Stimulated activated CD4-positive, alpha-beta T cell treated with anti-CD3 and anti-CD28 coated beads, Interleukin-12 subunit alpha, Interleukin-12 subunit beta, amount 100 ng/mL, for 4 hours (primary cell): ENCODE measurements around the gene C22orf15.
"Not testable (repeated sequence)": the region's sequence is repeated elsewhere in the genome, so short reads cannot be mapped to it uniquely, and the experiment has no call there.

Source experiments
- DNase-seq: peaks from one replicate; pipeline ENCODE4 v3.0.0-alpha.2; 2020

C22orf15 gene, protein sequence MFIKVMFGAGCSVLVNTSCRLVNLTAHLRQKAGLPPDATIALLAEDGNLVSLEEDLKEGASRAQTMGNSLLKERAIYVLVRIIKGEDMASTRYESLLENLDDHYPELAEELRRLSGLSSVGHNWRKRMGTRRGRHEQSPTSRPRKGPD

GRCh38 chr22:23762842-23763578 lies at the start of gene C22orf15:
TSS of gene C22orf15 (plus strand) at chr22:23762990. CDS start at chr22:23763307, 317 bp downstream.
- no peak for DNase-seq

GRCh38 chr22:23713696-23714595 lies 48.8 kb upstream of the C22orf15 start:
- no peak for DNase-seq

- no peak for DNase-seq
These were observed 47.9 kb upstream of the C22orf15 start for GRCh38 chr22:23714596-23715578.

DNA sequence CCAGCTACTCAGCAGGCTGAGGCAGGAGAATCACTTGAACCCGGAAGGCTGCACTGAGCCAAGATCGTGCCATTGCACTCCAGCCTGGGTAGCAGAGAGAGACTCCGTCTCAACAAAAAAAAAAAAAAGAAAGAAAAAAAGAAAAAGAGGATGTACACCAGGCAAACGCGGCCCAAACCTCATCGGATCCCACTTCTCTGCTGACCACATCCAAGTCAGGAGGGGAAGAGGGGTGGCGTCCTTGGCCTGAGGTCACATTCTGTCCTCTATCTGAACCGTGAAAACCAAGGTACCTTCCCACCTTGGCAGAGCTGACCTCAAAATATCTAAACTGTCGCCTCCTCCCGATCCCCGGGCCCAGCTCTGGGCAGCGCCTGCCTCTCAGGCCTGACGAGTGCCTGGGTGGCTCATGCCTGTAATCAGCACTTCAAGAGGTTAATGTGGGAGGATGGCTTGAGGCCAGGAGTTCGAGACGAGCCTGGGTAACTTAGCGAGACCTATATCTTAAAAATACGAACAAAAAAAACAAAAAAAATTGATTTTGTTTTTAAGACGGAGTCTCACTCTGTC lies 46.9 kb upstream of the C22orf15 start:
- no peak for DNase-seq

GRCh38 chr22:23716811-23717801 lies 45.7 kb upstream of the C22orf15 start:
- peak; percentile 81 for DNase-seq

GRCh38 chr22:23718371-23719165 lies 44.2 kb upstream of the C22orf15 start:
- no peak for DNase-seq

- no peak for DNase-seq
These were observed 41.9 kb upstream of the C22orf15 start for GRCh38 chr22:23720855-23721254.

DNA sequence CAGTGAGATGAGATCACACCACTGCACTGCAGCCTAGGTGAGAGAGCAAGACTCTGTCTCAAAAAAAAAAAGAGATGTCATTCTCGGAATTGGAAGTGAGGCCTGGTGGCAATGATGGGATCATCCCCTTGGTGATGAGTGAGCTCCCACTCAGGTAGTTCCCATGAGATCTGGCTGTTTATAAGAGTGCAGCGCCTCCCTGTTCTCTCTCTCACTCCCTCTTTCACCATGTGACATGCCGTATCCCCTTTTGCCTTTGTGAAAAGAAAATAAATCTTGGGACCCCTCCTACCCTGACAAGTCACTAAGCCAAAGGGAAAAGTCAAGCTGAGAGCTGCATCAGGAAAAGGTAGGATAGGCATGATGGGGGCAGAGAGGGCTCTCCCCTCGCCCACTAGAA lies 40.6 kb upstream of the C22orf15 start:
- DNase-seq = no peak

- no peak for DNase-seq
These were observed 40.1 kb upstream of the C22orf15 start for GRCh38 chr22:23722724-23723123.

DNA sequence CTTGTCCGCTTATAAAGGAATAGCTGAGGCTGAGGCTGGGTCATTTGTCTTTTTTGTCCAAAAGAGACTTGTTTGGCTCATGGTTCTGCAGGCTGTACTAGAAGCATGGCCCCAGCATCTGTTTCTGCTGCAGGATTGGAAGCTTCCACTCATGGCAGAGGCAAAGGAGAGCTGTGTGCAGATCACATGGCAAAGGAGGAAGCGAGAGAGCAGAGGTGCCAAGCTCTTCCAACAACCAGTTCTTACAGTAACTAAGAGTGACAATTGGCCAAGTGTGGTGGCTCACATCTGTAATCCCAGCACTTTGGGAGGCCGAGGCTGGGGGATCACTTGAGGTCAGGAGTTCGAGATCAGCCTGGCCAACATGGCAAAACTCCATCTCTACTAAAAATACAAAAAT lies 34.7 kb upstream of the C22orf15 start:
- DNase-seq = not testable (repeated sequence)

DNA sequence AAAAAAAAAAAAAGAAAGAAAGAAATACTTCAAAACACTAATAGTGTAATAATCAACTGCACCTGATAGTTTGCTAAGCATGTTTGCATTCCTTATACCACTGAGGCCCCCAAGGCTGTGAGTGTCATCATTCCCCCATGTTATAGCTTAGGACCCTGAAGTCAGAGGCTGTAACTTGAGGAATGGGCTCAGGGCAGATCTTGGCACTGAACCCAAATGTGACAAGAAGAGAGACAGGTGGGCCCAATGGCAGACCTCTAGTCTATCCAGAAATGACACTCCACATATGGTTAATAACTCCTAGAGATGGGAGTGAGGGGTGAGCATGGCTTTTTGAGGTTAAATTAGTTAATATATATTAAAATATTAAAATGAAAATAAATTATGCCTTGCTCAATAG lies 25.1 kb upstream of the C22orf15 start:
- no peak for DNase-seq

DNA sequence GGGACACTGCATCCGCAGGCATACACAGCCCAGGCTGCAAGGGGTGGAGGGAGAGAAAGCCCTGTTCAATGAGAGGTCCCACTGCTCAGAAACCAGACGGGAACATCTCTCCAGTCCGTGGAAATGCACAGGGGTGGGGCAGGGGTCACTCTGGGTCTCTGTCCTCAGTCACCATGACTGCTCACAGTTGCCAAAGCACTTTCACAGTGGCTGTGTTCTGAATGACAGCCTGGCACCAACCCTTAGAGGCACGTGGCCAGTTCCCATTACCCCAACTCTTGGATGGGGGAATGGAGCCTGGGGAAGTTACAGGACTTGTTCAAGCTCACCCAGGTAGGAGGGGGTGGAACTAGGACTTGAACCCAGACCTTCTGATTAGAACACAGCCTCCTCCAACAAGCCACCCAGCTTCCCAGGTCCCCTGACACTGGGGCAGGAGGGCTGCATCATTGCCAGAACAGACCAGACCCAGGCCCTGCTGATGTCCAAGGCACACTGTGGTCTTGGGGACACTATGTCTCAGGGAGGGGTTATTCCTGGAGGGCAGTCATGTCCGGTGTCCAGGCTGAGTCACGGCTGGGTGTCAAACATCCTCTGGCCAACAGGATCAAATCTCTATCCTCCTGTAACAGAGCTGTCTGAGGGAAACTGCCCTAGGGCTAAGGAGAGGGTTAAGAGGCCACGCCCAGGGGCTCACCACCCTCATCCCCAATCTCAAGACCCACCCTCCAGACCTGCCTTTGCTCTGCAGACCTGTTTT lies 20.1 kb upstream of the C22orf15 start:
- no peak for DNase-seq

- DNase-seq = no peak
These were observed 19.5 kb upstream of the C22orf15 start for GRCh38 chr22:23743303-23743705.

- DNase-seq = no peak
These were observed 18.8 kb upstream of the C22orf15 start for GRCh38 chr22:23744001-23744400.

- DNase-seq = no peak
These were observed 18.3 kb upstream of the C22orf15 start for GRCh38 chr22:23744485-23744884.

GRCh38 chr22:23745791-23746190 lies 17.0 kb upstream of the C22orf15 start:
- no peak for DNase-seq

DNA sequence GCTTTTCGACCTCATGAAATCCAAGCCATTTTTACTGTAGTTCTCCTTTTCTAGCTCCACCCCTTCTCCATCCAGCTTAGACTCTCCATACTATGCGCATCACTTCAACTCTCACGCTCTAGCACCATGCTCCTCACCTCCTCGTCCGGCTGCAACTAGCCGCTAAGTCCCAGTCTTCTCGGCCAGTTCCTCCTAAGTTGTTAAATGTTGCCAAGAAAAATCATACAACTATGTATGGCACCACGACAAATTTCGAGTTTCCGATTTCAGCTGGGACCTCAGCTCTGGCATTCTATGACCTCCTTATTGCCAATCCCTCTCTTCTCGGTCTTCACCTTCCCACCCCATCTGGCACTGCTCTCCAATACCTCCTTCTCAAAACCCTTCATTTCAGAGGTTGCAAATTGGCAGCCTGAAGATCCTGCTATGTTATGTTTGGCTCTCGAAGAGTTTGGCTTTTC lies 12.9 kb upstream of the C22orf15 start:
- DNase-seq = no peak

GRCh38 chr22:23750367-23750713 lies 12.4 kb upstream of the C22orf15 start:
- no peak for DNase-seq
